Uterus (tissue), 4 donors: Measurements from ENCODE around the gene POU3F1. TPM values are rescaled to one million over a fixed set of nuclear protein-coding genes. Genes with fewer than 3 reads are reported as not detected.

Source experiments
- DNase-seq, 2 donors: peaks; one replicate each; pipeline ENCODE4 v3.0.0-alpha.2; 2019 to 2020
- H3K27ac ChIP-seq, 2 donors: fragments of 200-600 bp; sonication (generic); 1 replicate in 1 of 2; 2 replicates in 1 of 2; pipeline ENCODE4 v1.5.1; 2016 to 2018
- H3K27me3 ChIP-seq, 2 donors: fragments of 200-600 bp; sonication (generic); one replicate each; pipeline ENCODE4 v1.5.1; 2018 to 2019; ENCODE audit warnings: control low read depth in 1 of 2
- H3K36me3 ChIP-seq, 2 donors: fragments of 200-600 bp; sonication (generic); one replicate each; pipeline ENCODE4 v1.5.1; 2019; ENCODE audit warnings: control low read depth in 1 of 2
- H3K4me1 ChIP-seq, 2 donors: fragments of 200-600 bp; sonication (generic); one replicate each; pipeline ENCODE4 v1.5.1; 2018 to 2019; ENCODE audit warnings: control low read depth in 1 of 2
- H3K4me3 ChIP-seq, 2 donors: fragments of 200-600 bp; sonication (generic); 1 replicate in 1 of 2; 2 replicates in 1 of 2; pipeline ENCODE4 v1.5.1; 2018 to 2019; ENCODE audit warnings: mild to moderate bottlenecking in 1 of 2
- H3K9me3 ChIP-seq, 2 donors: fragments of 200-600 bp; sonication (generic); one replicate each; pipeline ENCODE4 v1.5.1; 2019; ENCODE audit warnings: control low read depth in 1 of 2
- POLR2A ChIP-seq, 2 donors: fragments of 450-650 bp; IDR thresholded peaks; one replicate each; pipeline ENCODE4 v1.6.1; 2016; ENCODE audit warnings: antibody characterized with exemption in 2 of 2, mild to moderate bottlenecking in 1 of 2, moderate library complexity in 1 of 2
- intact Hi-C: fragments of 100-400 bp; cut with DNase I; formaldehyde crosslinking; loops from one replicate; pipeline ENCODE4 v1.15.1; 2023; ENCODE audit warnings: low total_unique reads
- total RNA-seq, 4 donors: library from RNA; depleted of rRNA in 3 of 4; stranded (reverse); fragments of >200 nt in 3 of 4; gene quantifications; one replicate each; pipeline versions ENCODE4 v1.1.0 to v1.2.4, GENCODE V29; 2014 to 2023
- TF ChIP-seq, protein P1 (sequence below), 4 experiments: fragments of 200-600 bp in 2 of 4; fragments of 450-650 bp in 2 of 4; sonication (generic) in 2 of 4; IDR thresholded peaks; one replicate each; pipeline ENCODE4 v1.5.1; 2016 to 2019; ENCODE audit warnings: antibody characterized with exemption in 4 of 4, mild to moderate bottlenecking in 2 of 4, moderate library complexity in 1 of 4
- donor health status: DM: yes; HTN: yes; CAD: no.

Gene POU3F1
- total RNA-seq, 4 donors from 2014 or later = not detected

DNA sequence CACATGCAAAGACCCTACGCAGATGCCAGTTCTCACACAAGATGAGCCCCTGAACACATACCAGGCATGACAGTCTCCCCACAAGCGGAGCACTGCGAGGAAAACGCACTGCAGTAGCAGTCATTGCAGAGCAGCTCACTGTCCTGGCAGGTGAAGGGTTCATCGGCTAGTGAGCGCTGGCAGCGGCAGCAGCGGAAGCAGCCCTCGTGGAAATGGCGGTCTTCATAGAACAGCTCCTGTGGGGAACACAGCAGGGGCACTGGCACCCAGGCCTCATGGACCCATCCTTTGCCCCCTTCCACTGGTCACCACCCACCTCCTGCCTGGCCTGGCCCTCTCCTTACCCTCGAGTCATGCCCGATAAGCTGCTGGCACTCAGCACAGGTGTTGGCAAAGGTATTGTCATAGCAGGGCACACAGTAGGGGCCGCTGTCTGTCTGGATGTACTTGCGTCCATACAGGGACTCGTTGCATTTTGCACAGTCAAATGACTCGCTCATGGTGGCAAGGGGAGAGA, 47.6 kb downstream of the POU3F1 start:
- peak in 1 of 2 donors; percentile 33 for DNase-seq
- no peaks in the 10 kb centered on the region for H3K27me3 ChIP-seq

DNA sequence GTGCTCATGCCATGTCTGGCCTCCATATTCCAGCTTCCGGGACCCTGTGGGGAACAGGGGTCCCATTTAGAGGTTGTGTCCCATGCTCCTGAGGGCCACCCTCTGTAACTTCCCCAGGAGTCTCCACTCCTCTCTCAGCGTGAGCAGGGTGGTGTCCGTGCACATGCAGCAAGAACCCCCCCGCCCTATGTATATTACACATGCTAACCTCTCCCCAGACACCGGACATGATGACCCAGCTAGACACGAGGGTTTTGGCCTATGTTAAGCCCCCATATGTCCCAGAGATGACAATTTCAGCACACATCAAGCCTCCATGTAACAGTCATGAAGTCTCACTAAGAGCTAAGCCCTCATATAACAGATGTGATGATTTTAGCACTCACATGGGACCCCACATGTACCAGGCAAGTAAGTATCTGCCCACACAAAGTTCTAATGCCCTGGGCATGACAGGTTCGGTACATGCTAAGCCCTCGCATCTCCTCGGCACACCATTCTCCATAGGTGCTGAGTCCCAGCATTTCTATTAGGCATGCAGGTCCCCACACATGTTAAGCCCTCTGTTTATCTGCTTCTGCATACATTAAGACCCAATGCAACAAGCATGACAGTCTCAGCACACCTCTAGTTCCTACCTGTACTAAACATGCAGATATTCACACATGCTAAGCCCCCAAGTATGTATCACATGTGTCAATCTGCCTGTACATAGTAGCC, 48.3 kb downstream of the POU3F1 start:
- TF ChIP-seq, protein P1, sequence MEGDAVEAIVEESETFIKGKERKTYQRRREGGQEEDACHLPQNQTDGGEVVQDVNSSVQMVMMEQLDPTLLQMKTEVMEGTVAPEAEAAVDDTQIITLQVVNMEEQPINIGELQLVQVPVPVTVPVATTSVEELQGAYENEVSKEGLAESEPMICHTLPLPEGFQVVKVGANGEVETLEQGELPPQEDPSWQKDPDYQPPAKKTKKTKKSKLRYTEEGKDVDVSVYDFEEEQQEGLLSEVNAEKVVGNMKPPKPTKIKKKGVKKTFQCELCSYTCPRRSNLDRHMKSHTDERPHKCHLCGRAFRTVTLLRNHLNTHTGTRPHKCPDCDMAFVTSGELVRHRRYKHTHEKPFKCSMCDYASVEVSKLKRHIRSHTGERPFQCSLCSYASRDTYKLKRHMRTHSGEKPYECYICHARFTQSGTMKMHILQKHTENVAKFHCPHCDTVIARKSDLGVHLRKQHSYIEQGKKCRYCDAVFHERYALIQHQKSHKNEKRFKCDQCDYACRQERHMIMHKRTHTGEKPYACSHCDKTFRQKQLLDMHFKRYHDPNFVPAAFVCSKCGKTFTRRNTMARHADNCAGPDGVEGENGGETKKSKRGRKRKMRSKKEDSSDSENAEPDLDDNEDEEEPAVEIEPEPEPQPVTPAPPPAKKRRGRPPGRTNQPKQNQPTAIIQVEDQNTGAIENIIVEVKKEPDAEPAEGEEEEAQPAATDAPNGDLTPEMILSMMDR (IDR thresholded peaks at IDR 0.05) = no peak
- TF ChIP-seq POLR2A (IDR thresholded peaks at IDR 0.05) = no peak
- Histone ChIP-seq H3K9me3 (no peaks in the 10 kb centered on the region), H3K4me1 (peaks cover 8 to 34% of the 10 kb centered on the region in 2 donors), H3K27ac (peak overlapping the region; percentile 94 to 97), H3K27me3 (no peaks in the 10 kb centered on the region), H3K36me3 (no peaks in the 10 kb centered on the region), H3K4me3 (no peak overlapping the region)
- DNase-seq = no peak
- intact Hi-C loops = no loop called here

More for the DNA sequence above, 47.6 kb downstream of the POU3F1 start:
- peaks cover 8 to 41% of the 10 kb centered on the region in 2 donors for H3K4me1 ChIP-seq
- no peak overlapping the region for H3K4me3 ChIP-seq
- no peak for TF ChIP-seq POLR2A (IDR thresholded peaks at IDR 0.05)
- TF ChIP-seq, protein P1 (IDR thresholded peaks at IDR 0.05) = no peak
- no peaks in the 10 kb centered on the region for H3K36me3 ChIP-seq
- intact Hi-C loops = no loop called here
- peak overlapping the region; percentile 94 to 97 for H3K27ac ChIP-seq
- no peaks in the 10 kb centered on the region for H3K9me3 ChIP-seq

DNA sequence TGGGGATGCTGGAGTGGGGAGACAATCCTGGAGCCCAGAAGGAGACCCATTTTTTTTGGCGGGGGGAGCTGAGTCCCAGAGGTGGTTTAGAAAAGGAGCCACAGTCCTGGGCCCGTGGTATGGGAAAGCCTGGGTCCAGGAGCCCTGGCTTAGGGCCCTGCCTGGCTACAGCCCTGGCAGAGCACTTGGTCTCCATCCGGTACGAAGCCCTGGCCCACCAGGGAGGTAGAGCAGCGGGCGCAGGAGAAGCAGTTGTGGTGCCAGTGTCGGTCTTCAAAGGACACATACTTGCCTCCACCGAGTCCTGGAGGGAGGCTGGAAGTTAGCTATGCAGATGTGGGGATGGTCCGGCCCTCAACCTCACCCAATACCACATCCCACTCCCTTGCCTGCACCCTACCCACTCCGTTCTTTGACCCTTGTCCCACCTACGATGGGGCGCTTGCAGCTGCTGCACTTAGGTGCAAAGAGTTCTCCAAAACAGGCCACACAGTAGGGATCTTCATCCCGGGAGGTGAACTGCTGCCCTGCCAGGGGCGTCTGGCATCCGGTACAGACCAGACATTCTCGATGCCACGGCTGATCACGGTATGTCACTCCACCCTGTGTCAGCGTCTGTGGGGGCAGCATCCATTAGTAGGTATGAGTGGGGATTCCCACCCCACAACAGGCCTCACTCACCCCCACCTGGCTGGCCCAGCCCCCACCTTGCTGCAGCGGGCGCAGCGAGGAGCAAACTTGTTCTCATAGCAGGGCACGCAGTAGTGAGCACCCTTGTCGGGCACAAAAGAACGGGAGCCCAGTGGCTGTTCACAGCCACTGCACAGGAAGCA, 49.1 kb downstream of the POU3F1 start:
- Histone ChIP-seq H3K4me1 (peaks cover 8 to 26% of the 10 kb centered on the region in 2 donors), H3K27me3 (no peaks in the 10 kb centered on the region), H3K27ac (peak overlapping the region; percentile 94 to 97), H3K9me3 (no peaks in the 10 kb centered on the region), H3K4me3 (no peak overlapping the region), H3K36me3 (no peaks in the 10 kb centered on the region)
- DNase-seq = no peak
- TF ChIP-seq, protein P1 (IDR thresholded peaks at IDR 0.05) = no peak
- no peak for TF ChIP-seq POLR2A (IDR thresholded peaks at IDR 0.05)
- intact Hi-C loops = no loop called here

DNA sequence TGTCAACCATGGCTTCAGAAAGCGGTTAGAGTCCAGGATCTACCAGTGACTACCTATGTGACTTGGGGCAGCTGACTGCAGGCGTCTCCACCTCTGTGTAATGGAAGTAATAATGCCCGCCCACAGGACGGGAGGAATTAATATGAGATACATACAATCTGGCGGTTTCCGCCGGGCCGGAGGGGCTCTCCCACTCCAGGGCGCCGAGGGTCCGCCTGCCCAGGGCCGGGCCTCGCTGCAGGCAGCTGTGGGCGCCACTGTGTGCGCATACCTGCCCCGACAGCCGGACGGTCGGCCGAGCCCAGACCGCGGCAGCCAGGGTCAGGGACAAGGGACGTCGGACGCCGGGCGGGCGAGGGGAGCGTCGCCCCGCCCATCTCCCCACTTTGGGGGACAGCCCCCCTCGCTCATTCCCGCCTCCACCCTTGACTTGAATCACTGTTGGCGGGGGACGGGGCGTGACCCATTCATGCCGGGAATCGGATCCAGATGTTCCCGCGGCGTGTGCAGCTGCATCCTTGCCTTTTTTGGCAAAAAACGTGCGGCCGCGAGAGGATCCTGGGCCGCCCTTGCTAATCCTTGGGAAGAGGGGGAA, 50.7 kb downstream of the POU3F1 start:
- TF ChIP-seq, protein P1 (IDR thresholded peaks at IDR 0.05) = peak in 1 of 4 experiments; percentile 26
- TF ChIP-seq POLR2A (IDR thresholded peaks at IDR 0.05) = peak; percentile 34 to 72

More for the DNA sequence above, 50.7 kb downstream of the POU3F1 start:
- no peaks in the 10 kb centered on the region for H3K9me3 ChIP-seq
- peak overlapping the region; percentile 46 for H3K4me3 ChIP-seq
- H3K27ac ChIP-seq = peak overlapping the region; percentile 94 to 97
- DNase-seq = peak; percentile 95
- no peaks in the 10 kb centered on the region for H3K27me3 ChIP-seq
- no peaks in the 10 kb centered on the region for H3K36me3 ChIP-seq
- intact Hi-C loops = no loop called here
- H3K4me1 ChIP-seq = peaks cover 6 to 12% of the 10 kb centered on the region in 2 donors
